Tibial artery (tissue), 4 donors: ENCODE measurements around the gene SHC1.

ENCODE experiments used
- DNase-seq, 2 donors: peaks; one replicate each; pipeline ENCODE4 v3.0.0-alpha.2; 2019
- H3K27ac ChIP-seq, 2 donors: fragments of 200-600 bp; sonication (generic) in 1 of 2; 1 replicate in 1 of 2; 2 replicates in 1 of 2; pipeline ENCODE4 v1.5.1; 2018 to 2019; ENCODE audit warnings: mild to moderate bottlenecking in 1 of 2
- H3K27me3 ChIP-seq, 2 donors: fragments of 200-600 bp; sonication (generic) in 1 of 2; one replicate each; pipeline versions ENCODE4 v1.5.1 to v1.6.0; 2016 to 2019
- H3K36me3 ChIP-seq, 3 donors: fragments of 200-600 bp; sonication (generic) in 2 of 3; one replicate each; pipeline ENCODE4 v1.5.1; 2016 to 2019; ENCODE audit warnings: mild to moderate bottlenecking in 2 of 3
- H3K4me1 ChIP-seq, 4 donors: fragments of 200-600 bp; sonication (generic) in 2 of 4; 1 replicate in 3 of 4; 2 replicates in 1 of 4; pipeline ENCODE4 v1.5.1; 2016 to 2019
- H3K4me3 ChIP-seq, 2 donors: fragments of 200-600 bp; sonication (generic) in 1 of 2; 1 replicate in 1 of 2; 2 replicates in 1 of 2; pipeline ENCODE4 v1.5.1; 2018 to 2019; ENCODE audit warnings: mild to moderate bottlenecking in 2 of 2
- H3K9me3 ChIP-seq, 3 donors: fragments of 200-600 bp; sonication (generic) in 1 of 3; one replicate each; pipeline ENCODE4 v1.5.1; 2016 to 2019
- CTCF ChIP-seq, 2 experiments: fragments of 200-600 bp in 1 of 2; fragments of 450-650 bp in 1 of 2; IDR thresholded peaks; one replicate each; pipeline ENCODE4 v1.5.1; 2017 to 2019; ENCODE audit warnings: antibody characterized with exemption in 2 of 2, mild to moderate bottlenecking in 1 of 2, moderate library complexity in 1 of 2
- intact Hi-C: fragments of 100-400 bp; cut with DNase I; formaldehyde crosslinking; loops from one replicate; pipeline ENCODE4 v1.15.0; 2023; ENCODE audit warnings: low total_unique reads

SHC1 gene

GRCh38 chr1:154937988-154938386, 32.6 kb downstream of the SHC1 start:
- no peak for TF ChIP-seq CTCF (IDR thresholded peaks at IDR 0.05)
- Histone ChIP-seq H3K27ac (peak overlapping the region; percentile 94 to 97), H3K9me3 (no peaks in the 10 kb centered on the region), H3K36me3 (no peaks in the 10 kb centered on the region), H3K4me1 (peaks cover 0 to 47% (median 28%) of the 10 kb centered on the region in 4 donors), H3K4me3 (peak overlapping the region; percentile 62 to 77), H3K27me3 (no peaks in the 10 kb centered on the region)
- intact Hi-C loops, result loop anchor here (2.0 kb wide), 1 partner anchor 37 kb away; the partner anchor contains the start of gene CKS1B
- DNase-seq, result no peak

GRCh38 chr1:154937085-154937987, 33.2 kb downstream of the SHC1 start:
- Histone ChIP-seq H3K36me3 (no peaks in the 10 kb centered on the region), H3K9me3 (no peaks in the 10 kb centered on the region), H3K4me1 (peaks cover 0 to 43% (median 27%) of the 10 kb centered on the region in 4 donors), H3K27ac (peak overlapping the region; percentile 94 to 97), H3K4me3 (peak overlapping the region; percentile 62 to 77), H3K27me3 (no peaks in the 10 kb centered on the region)
- peak; percentile 84 to 94 for DNase-seq
- intact Hi-C loops, result loop anchor here (2.0 kb wide), 1 partner anchor 37 kb away; the partner anchor contains the start of gene CKS1B
- peak; percentile 43 to 48 for TF ChIP-seq CTCF (IDR thresholded peaks at IDR 0.05)

- peak within 1 kb of the TSS; percentile 62 to 77 for H3K4me3 ChIP-seq
- H3K27me3 ChIP-seq, result no peaks in the 10 kb centered on the region
- peak; percentile 97 to 98 for DNase-seq
- peaks cover 0 to 36% (median 25%) of the 10 kb centered on the region in 4 donors for H3K4me1 ChIP-seq
- peak within 1 kb of the TSS; percentile 94 to 97 for H3K27ac ChIP-seq
- H3K9me3 ChIP-seq, result no peaks in the 10 kb centered on the region
- intact Hi-C loops, result loop anchor here (2.0 kb wide), 1 partner anchor 38 kb away; the partner anchor contains the start of gene CKS1B
- peak; percentile 19 to 35 for TF ChIP-seq CTCF (IDR thresholded peaks at IDR 0.05)
- H3K36me3 ChIP-seq, result peaks cover 0 to 5% (median 0%) of the 10 kb centered on the region in 3 donors
These were observed 33.9 kb downstream of the SHC1 start, which contains the start of gene PMVK for GRCh38 chr1:154936555-154937084. PMVK (minus strand) TSS chr1:154936719; CDS start chr1:154936685, 34 bp downstream.

GRCh38 chr1:154935749-154936554, 34.6 kb downstream of the SHC1 start:
- Histone ChIP-seq H3K27ac (peak overlapping the region; percentile 94 to 97), H3K4me3 (peak overlapping the region; percentile 62 to 77), H3K4me1 (peaks cover 0 to 33% (median 25%) of the 10 kb centered on the region in 4 donors), H3K36me3 (peaks cover 0 to 10% (median 5%) of the 10 kb centered on the region in 3 donors), H3K27me3 (no peaks in the 10 kb centered on the region), H3K9me3 (no peaks in the 10 kb centered on the region)
- no peak for TF ChIP-seq CTCF (IDR thresholded peaks at IDR 0.05)
- intact Hi-C loops, result loop anchor here (2.0 kb wide), 1 partner anchor 39 kb away; the partner anchor contains the start of gene CKS1B
- no peak for DNase-seq

- intact Hi-C loops, result no loop called here
- no peaks in the 10 kb centered on the region for H3K27me3 ChIP-seq
- no peak for DNase-seq
- TF ChIP-seq CTCF (IDR thresholded peaks at IDR 0.05), result no peak
- H3K27ac ChIP-seq, result no peak overlapping the region
- H3K9me3 ChIP-seq, result no peaks in the 10 kb centered on the region
- H3K4me3 ChIP-seq, result no peak overlapping the region
- peaks cover 0 to 25% (median 21%) of the 10 kb centered on the region in 4 donors for H3K4me1 ChIP-seq
- peaks cover 0 to 22% (median 12%) of the 10 kb centered on the region in 3 donors for H3K36me3 ChIP-seq
These were observed 36.1 kb downstream of the SHC1 start for GRCh38 chr1:154934358-154934948.
